Thyroid gland (tissue), 4 donors: ENCODE measurements around the gene DNAJC8. TPM values are rescaled to one million over a fixed set of nuclear protein-coding genes. Genes with fewer than 3 reads are reported as not detected.

Experiments
- DNase-seq, 2 donors: peaks; one replicate each; pipeline ENCODE4 v3.0.0-alpha.2; 2019
- H3K27ac ChIP-seq, 3 donors: fragments of 200-600 bp; sonication (generic); 1 replicate in 2 of 3; 2 replicates in 1 of 3; pipeline ENCODE4 v1.5.1; 2016 to 2019; ENCODE audit warnings: mild to moderate bottlenecking in 1 of 3, moderate library complexity in 1 of 3
- H3K27me3 ChIP-seq: fragments of 200-600 bp; sonication (generic); one replicate; pipeline ENCODE4 v1.5.1; 2019
- H3K36me3 ChIP-seq, 2 donors: fragments of 200-600 bp; sonication (generic); one replicate each; pipeline ENCODE4 v1.5.1; 2016 to 2019
- H3K4me1 ChIP-seq, 2 donors: fragments of 200-600 bp; sonication (generic); one replicate each; pipeline ENCODE4 v1.5.1; 2017 to 2019
- H3K4me3 ChIP-seq, 3 donors: fragments of 200-600 bp; sonication (generic); replicated peaks in 1 of 3; 1 replicate in 2 of 3; 2 replicates in 1 of 3; pipeline ENCODE4 v1.5.1; 2016; ENCODE audit warnings: mild to moderate bottlenecking in 1 of 3
- H3K9me3 ChIP-seq: fragments of 200-600 bp; sonication (generic); one replicate; pipeline ENCODE4 v1.5.1; 2017
- POLR2A ChIP-seq, 2 donors: fragments of 450-650 bp; IDR thresholded peaks; one replicate each; pipeline ENCODE4 v1.6.1; 2017; ENCODE audit warnings: antibody characterized with exemption in 2 of 2, mild to moderate bottlenecking in 2 of 2, moderate library complexity in 1 of 2
- WGBS, 2 donors: methylation state at CpG; one replicate each; pipeline ENCODE4 v1.1.5; 2017; 5-methylcytosine and 5-hydroxymethylcytosine counted together
- intact Hi-C: fragments of 100-400 bp; cut with DNase I; formaldehyde crosslinking; loops from one replicate; pipeline ENCODE4 v1.15.1; 2023
- total RNA-seq, 4 donors: library from RNA; depleted of rRNA; stranded (reverse); fragments of >200 nt; gene quantifications; one replicate each; pipeline ENCODE4 v1.2.3, GENCODE V29; 2016
- TF ChIP-seq, protein P1 (sequence below), 6 experiments: fragments of 200-600 bp in 3 of 6; fragments of 450-650 bp in 3 of 6; sonication (generic) in 3 of 6; IDR thresholded peaks; one replicate each; pipeline ENCODE4 v1.5.1; 2016 to 2019; ENCODE audit warnings: antibody characterized with exemption in 6 of 6, mild to moderate bottlenecking in 2 of 6, inconsistent platforms in 1 of 6, moderate library complexity in 1 of 6

The DNAJC8 gene
- total RNA-seq, 4 donors from 2014 or later: 59.5 to 76.7 (median 62.5) TPM

DNA sequence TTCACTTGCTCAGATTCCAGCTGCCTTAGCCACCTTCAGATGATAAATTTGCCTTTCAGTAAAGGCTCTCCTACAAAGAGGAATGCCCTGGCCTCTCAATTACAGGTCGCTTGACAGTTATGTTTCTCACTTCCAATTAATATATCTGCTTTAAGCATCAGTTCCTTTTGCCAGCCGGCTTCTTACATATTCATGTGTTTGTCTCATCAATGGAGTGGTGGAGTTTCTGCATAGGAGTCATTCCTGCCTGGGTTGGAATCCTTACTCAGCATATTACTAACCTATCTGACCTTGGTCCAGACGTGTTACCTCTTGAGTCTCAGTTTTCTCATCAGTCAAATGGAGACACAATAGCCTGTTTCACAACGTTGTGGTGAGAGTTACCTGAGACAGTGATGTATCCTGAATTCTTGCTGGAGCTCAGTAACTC is 17.1 kb upstream of the DNAJC8 start:
- no peak for DNase-seq
- Histone ChIP-seq H3K4me3 (no peak overlapping the region), H3K4me1 (peaks cover 16 to 32% of the 10 kb centered on the region in 2 donors), H3K27ac (peak overlapping the region in 2 of 3 donors; percentile 27 to 95), H3K27me3 (no peaks in the 10 kb centered on the region), H3K36me3 (no peaks in the 10 kb centered on the region), H3K9me3 (no peaks in the 10 kb centered on the region)
- TF ChIP-seq, protein P1, sequence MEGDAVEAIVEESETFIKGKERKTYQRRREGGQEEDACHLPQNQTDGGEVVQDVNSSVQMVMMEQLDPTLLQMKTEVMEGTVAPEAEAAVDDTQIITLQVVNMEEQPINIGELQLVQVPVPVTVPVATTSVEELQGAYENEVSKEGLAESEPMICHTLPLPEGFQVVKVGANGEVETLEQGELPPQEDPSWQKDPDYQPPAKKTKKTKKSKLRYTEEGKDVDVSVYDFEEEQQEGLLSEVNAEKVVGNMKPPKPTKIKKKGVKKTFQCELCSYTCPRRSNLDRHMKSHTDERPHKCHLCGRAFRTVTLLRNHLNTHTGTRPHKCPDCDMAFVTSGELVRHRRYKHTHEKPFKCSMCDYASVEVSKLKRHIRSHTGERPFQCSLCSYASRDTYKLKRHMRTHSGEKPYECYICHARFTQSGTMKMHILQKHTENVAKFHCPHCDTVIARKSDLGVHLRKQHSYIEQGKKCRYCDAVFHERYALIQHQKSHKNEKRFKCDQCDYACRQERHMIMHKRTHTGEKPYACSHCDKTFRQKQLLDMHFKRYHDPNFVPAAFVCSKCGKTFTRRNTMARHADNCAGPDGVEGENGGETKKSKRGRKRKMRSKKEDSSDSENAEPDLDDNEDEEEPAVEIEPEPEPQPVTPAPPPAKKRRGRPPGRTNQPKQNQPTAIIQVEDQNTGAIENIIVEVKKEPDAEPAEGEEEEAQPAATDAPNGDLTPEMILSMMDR (IDR thresholded peaks at IDR 0.05): no peak
- TF ChIP-seq POLR2A (IDR thresholded peaks at IDR 0.05): no peak
- 67 to 68% methylated on average over 4 of the region's 4 CpGs for WGBS, 2 donors
- intact Hi-C loops: no loop called here

DNA sequence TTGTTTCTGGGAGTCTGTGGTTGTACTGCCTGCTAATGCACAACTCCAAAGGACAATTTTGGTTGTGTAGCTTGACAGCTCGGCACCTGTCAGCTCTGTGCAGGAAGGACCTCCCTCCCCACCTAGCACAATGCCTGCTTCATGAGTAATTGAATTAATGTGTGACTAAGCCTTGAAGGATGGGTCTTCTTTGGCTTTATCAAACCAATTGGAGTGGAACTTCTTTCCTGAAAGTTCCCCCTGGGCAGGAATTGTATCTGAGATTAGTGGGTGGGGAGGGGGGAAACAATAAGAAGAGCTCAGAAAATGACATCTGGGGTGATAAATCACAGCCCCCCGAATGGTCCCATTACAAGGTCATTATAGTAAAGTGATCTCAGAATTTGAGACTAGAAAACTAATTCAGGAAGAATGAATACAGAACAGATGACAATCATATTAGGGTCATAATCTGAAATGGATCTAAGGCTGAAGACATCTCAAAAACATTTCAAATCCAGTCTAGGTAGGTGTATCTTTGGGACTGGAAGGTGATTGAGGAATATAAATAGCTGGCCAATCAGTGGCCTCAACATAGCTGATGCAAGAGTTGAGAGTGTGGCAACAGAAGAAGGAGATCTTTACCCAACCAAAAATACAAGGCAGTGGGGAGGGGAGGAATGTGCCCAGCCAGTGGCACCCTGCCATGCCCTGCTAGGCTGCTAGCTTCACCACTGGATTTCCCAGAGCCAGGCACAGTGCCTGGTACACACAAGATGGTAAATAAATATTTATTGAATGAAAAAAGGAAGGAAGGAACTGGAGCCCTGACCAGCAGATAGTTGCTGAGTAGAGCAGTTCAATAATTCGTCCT is 16.4 kb upstream of the DNAJC8 start:
- peaks cover 16 to 32% of the 10 kb centered on the region in 2 donors for H3K4me1 ChIP-seq
- intact Hi-C loops: no loop called here
- no peaks in the 10 kb centered on the region for H3K27me3 ChIP-seq
- DNase-seq: peak; percentile 71 to 72
- no peak overlapping the region for H3K4me3 ChIP-seq
- peak overlapping the region; percentile 70 to 95 (median 87) for H3K27ac ChIP-seq
- no peaks in the 10 kb centered on the region for H3K9me3 ChIP-seq
- H3K36me3 ChIP-seq: no peaks in the 10 kb centered on the region
- WGBS, 2 donors: 46 to 54% methylated on average over 3 of the region's 3 CpGs
- TF ChIP-seq, protein P1 (IDR thresholded peaks at IDR 0.05): no peak
- peak in 1 of 2 donors; percentile 9 for TF ChIP-seq POLR2A (IDR thresholded peaks at IDR 0.05)

DNA sequence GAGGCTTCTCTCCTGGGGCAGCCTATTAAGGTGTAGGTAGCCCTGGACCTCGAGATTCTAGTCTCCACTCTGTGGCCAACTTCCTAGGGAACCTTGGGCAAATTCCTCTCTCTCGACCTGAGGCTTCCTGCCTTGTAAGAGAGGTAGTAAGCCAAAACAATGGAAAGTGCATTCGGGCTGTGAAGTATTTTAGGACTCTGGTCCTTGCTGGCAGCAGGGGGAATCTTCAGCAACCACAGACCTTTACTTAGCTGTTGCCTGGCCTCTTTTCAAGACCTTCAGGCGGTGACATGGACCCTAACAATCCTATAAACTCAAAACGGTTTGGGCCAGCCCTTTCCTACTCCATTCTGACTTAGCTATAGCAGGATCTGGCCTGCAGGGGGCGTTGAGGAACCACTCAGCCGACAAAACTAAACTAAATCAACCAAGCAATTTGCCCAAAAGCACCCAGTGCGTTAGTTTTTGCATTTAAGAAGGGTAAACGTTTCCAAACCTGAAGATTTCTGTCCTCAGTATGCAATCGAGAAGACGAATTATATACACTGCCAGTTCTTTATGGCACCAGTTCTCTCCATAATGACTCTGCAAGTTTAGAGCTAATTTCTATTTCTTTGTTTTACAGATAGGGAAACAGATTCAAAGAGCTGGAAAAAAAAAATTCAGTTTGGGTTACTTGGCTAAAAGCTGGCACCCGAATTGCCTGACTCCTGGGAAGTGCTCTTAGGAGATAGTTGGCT is 15.6 kb upstream of the DNAJC8 start:
- no peaks in the 10 kb centered on the region for H3K9me3 ChIP-seq
- 6 to 8% methylated on average over 12 of the region's 12 CpGs for WGBS, 2 donors
- H3K27me3 ChIP-seq: no peaks in the 10 kb centered on the region
- H3K4me1 ChIP-seq: peaks cover 16 to 32% of the 10 kb centered on the region in 2 donors
- peak; percentile 78 to 85 for DNase-seq
- TF ChIP-seq, protein P1 (IDR thresholded peaks at IDR 0.05): peak; percentile 71 to 95 (median 88)
- TF ChIP-seq POLR2A (IDR thresholded peaks at IDR 0.05): no peak
- H3K36me3 ChIP-seq: no peaks in the 10 kb centered on the region
- peak overlapping the region; percentile 70 to 95 (median 87) for H3K27ac ChIP-seq
- H3K4me3 ChIP-seq: no peak overlapping the region
- intact Hi-C loops: no loop called here

DNA sequence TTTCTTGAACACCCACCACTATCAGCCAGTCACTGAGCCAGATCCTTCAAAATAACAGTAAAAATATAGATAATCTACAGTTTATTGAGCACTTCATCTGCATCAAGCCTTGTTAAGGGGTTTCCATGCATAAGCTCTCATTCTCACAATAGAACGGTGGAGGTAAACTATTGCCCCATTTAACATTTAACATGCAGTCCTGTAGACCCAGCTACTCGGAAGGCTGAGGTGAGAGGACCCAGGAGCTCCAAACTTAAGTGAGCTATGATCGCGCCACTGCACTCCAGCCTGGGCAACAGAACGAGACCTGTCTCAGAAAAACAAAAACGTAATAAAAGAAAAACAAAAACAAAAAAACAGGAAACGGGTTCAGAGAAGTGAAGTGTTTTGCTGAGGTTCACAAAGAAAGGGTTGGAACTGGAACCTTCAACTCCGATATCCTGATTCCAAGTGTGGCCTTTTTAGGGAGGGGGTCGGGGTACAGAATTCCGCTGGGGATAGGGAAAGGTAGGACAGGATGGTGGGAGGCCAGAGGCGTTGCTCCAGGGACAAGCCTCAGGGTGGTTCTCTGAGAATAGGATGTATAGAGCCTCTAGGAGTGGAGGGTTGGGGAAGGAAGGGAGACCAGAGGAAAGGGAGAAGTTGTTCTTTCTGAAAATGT is 14.9 kb upstream of the DNAJC8 start:
- H3K27ac ChIP-seq: peak overlapping the region; percentile 70 to 95 (median 87)
- no peaks in the 10 kb centered on the region for H3K9me3 ChIP-seq
- H3K36me3 ChIP-seq: no peaks in the 10 kb centered on the region
- H3K27me3 ChIP-seq: no peaks in the 10 kb centered on the region
- intact Hi-C loops: no loop called here
- H3K4me3 ChIP-seq: peak overlapping the region in 1 of 3 donors; percentile 54
- no peak for DNase-seq
- WGBS, 2 donors: 48 to 51% methylated on average over 11 of the region's 11 CpGs
- peaks cover 16 to 32% of the 10 kb centered on the region in 2 donors for H3K4me1 ChIP-seq
- TF ChIP-seq, protein P1 (IDR thresholded peaks at IDR 0.05): peak in 1 of 6 experiments; percentile 3
- TF ChIP-seq POLR2A (IDR thresholded peaks at IDR 0.05): no peak
